K562 (cell line): Measurements from ENCODE around the gene ANKZF1. TPM values are rescaled to one million over a fixed set of nuclear protein-coding genes. Genes with fewer than 3 reads are reported as not detected.
"Not testable (repeated sequence)": the region's sequence is repeated elsewhere in the genome, so short reads cannot be mapped to it uniquely, and the experiment has no call there.

Experiments
- ATAC-seq: fragments of 200-7000 bp; cut with Tn5 transposase; 3 replicates; pipeline ENCODE4 v1.9.1; 2020; ENCODE audit warnings: moderate library complexity
- BruUV-seq: library from RNA; stranded (reverse); fragments of 400-500 nt; replicated peaks from 2 replicates; lab custom pipeline; 2021; lab: Mats Ljungman, UMichigan
- CTCF ChIA-PET: fragments of 300-600 bp; formaldehyde crosslinking; extraction: SDS; loops from one replicate; lab custom pipeline; 2021; ENCODE audit warnings: low intra/inter-chr PET ratio; lab: Yijun Ruan, JAX
- POLR2A ChIA-PET: fragments of 300-600, 350-650 bp; sonication (Branson Sonifier 250); formaldehyde crosslinking; extraction: SDS; loops from one replicate; lab custom pipeline; 2021; ENCODE audit warnings: antibody characterized with exemption, inconsistent platforms; lab: Yijun Ruan, JAX
- DNase-seq, 4 experiments: peaks; one replicate each; pipeline versions ENCODE4 v3.0.0 to v3.0.0-alpha.2; 2011 to 2018; ENCODE audit warnings: low spot score in 3 of 4, mixed read lengths in 3 of 4; ENCODE audit errors: extremely low read depth in 1 of 4
- FAIRE-seq: peaks from 2 replicates; lab custom pipeline; 2011; peaks lifted over from hg19 to GRCh38; lab: Jason Lieb, UNC
- H2AFZ ChIP-seq: 2 replicates; pipeline ENCODE4 v1.6.0; 2011; ENCODE audit warnings: low read depth, low read length, control low read depth, inconsistent platforms
- H3K27ac ChIP-seq: fragments of 200-600 bp; 3 replicates; pipeline ENCODE4 v1.8.0; 2011; ENCODE audit warnings: low read depth, mild to moderate bottlenecking, control low read depth, inconsistent platforms, low read length, moderate library complexity, mixed read lengths; ENCODE audit errors: extremely low read depth
- H3K27me3 ChIP-seq, 2 experiments: fragments of 300-600 bp in 1 of 2; 2 replicates in 1 of 2; 3 replicates in 1 of 2; pipeline versions ENCODE4 v1.6.0 to v1.8.0; 2011; ENCODE audit warnings: inconsistent platforms in 2 of 2, low read length in 2 of 2, mild to moderate bottlenecking in 1 of 2, mixed read lengths in 1 of 2, moderate library complexity in 1 of 2; ENCODE audit not compliant: control insufficient read depth in 2 of 2, insufficient read depth in 2 of 2
- H3K36me3 ChIP-seq: fragments of 300-600 bp; 3 replicates; pipeline ENCODE4 v1.8.0; 2011; ENCODE audit warnings: mild to moderate bottlenecking, low read length, inconsistent platforms; ENCODE audit not compliant: control insufficient read depth, insufficient read depth
- H3K4me1 ChIP-seq, 2 experiments: fragments of 200-600 bp in 1 of 2; replicated peaks in 1 of 2; 2 replicates in 1 of 2; 3 replicates in 1 of 2; pipeline versions ENCODE4 v1.5.1 to v1.8.0; 2011; ENCODE audit warnings: inconsistent platforms in 2 of 2, low read length in 2 of 2, mild to moderate bottlenecking in 1 of 2, mixed read lengths in 1 of 2, moderate library complexity in 1 of 2; ENCODE audit not compliant: control insufficient read depth in 2 of 2, insufficient read depth in 2 of 2
- H3K4me2 ChIP-seq: 2 replicates; pipeline ENCODE4 v1.6.1; 2011; ENCODE audit warnings: low read length, control low read depth, inconsistent platforms, mixed read lengths; ENCODE audit not compliant: insufficient read depth
- H3K4me3 ChIP-seq: fragments of 200-600 bp; sonication (generic), shearing (Covaris generic); 2 replicates; pipeline ENCODE4 v1.5.1; 2016; ENCODE audit warnings: control low read depth, inconsistent platforms
- H3K79me2 ChIP-seq: fragments of 200-600 bp; 3 replicates; pipeline ENCODE4 v1.8.0; 2011; ENCODE audit warnings: low read length, inconsistent platforms; ENCODE audit not compliant: control insufficient read depth, insufficient read depth
- H3K9ac ChIP-seq, 2 experiments: 2 replicates each; pipeline versions ENCODE4 v1.6.0 to v1.6.1; 2011; ENCODE audit warnings: low read depth in 2 of 2, low read length in 2 of 2, control low read depth in 1 of 2, inconsistent platforms in 1 of 2, mild to moderate bottlenecking in 1 of 2, mixed read lengths in 1 of 2; ENCODE audit not compliant: insufficient read depth in 1 of 2
- H3K9me1 ChIP-seq: one replicate; pipeline ENCODE4 v1.6.0; 2011; ENCODE audit warnings: inconsistent platforms, mild to moderate bottlenecking, low read length, moderate library complexity; ENCODE audit not compliant: control insufficient read depth, insufficient read depth
- H3K9me3 ChIP-seq: replicated peaks from 2 replicates; pipeline ENCODE4 v1.5.1; 2011; ENCODE audit warnings: low read depth, low read length, inconsistent platforms; ENCODE audit not compliant: control insufficient read depth, insufficient read depth
- H4K20me1 ChIP-seq: replicated peaks from 2 replicates; pipeline ENCODE4 v1.6.1; 2011; ENCODE audit warnings: low read length, inconsistent platforms, mixed read lengths; ENCODE audit not compliant: control insufficient read depth, insufficient read depth
- ZNF76 ChIP-seq: fragments of 250-450 bp; sonication (Bioruptor Pico); IDR thresholded peaks from 2 replicates; pipeline ENCODE4 v1.4.0; 2020; ENCODE audit warnings: mild to moderate bottlenecking, moderate library complexity, borderline replicate concordance
- WGBS: fragments of 100-300 bp; shearing (Covaris generic); methylation state at CpG from one replicate; pipeline ENCODE4 v1.1.6; 2016; ENCODE audit warnings: low coverage, mixed read lengths; ENCODE audit not compliant: insufficient coverage; ENCODE audit errors: missing lambda C conversion rate; 5-methylcytosine and 5-hydroxymethylcytosine counted together
- in situ Hi-C: fragments of 300-500 bp; cut with MboI; formaldehyde crosslinking; loops from 4 replicates; pipeline ENCODE4 v1.15.0; 2018; ENCODE audit warnings: inconsistent platforms, mixed read lengths
- intact Hi-C: fragments of 100-400 bp; cut with micrococcal nuclease; formaldehyde crosslinking; loops from 2 replicates; pipeline ENCODE4 v1.14.2; 2022
- polyA plus RNA-seq, 8 experiments: library from polyadenylated mRNA; depleted of rRNA in 4 of 8; stranded (reverse) in 5 of 8; unstranded in 3 of 8; fragments of >200 nt; fragmentation: Nextera tagmentation in 2 of 8; fragmentation: Illumina TruSeq in 1 of 8; extraction: Ambion mirVana in 2 of 8; extraction: Trizol in 1 of 8; gene quantifications; 2 replicates each; pipeline versions ENCODE4 v1.2.1 to v1.2.3, GENCODE V29; 2011 to 2014; ENCODE audit warnings: inconsistent platforms in 1 of 8, missing spikeins in 1 of 8
- total RNA-seq, 7 experiments: library from RNA; depleted of rRNA in 6 of 7; stranded (reverse); fragments of >200 nt in 6 of 7; fragmentation: Illumina TruSeq in 2 of 7; extraction: Trizol in 2 of 7; gene quantifications; 2 replicates each; pipeline versions ENCODE4 v1.2.1 to v1.2.3, GENCODE V29; 2011 to 2021; ENCODE audit warnings: low replicate concordance in 1 of 7

ANKZF1 gene
- total and polyA plus RNA-seq, 9 of the 15 experiments (the other 6 are each of a cell fraction or from before 2014, with no cell fraction given): 3.1 to 60.6 (median 31.0) TPM

- no peak for TF ChIP-seq ZNF76
Observed at GRCh38 chr2:219254590-219255201, 25.1 kb downstream of the ANKZF1 start (continued).

- ATAC-seq, H3K4me3 ChIP-seq, DNase-seq, intact Hi-C loops, H2AFZ ChIP-seq, H4K20me1 ChIP-seq, H3K36me3 ChIP-seq, H3K9ac ChIP-seq, CTCF ChIA-PET, H3K9me1 ChIP-seq, H3K9me3 ChIP-seq, H3K4me2 ChIP-seq, BruUV-seq, in situ Hi-C loops, H3K79me2 ChIP-seq, H3K27me3 ChIP-seq, FAIRE-seq, H3K27ac ChIP-seq: not testable (repeated sequence)
- H3K4me1 ChIP-seq: peaks cover 7 to 16% of the 10 kb centered on the region in 2 experiments; a peak in 4 of 5 replicates
- 61% methylated on average over 10 of the region's 10 CpGs for WGBS
- POLR2A ChIA-PET: interaction anchor here (1.2 kb wide), 1 partner anchor 14 kb away, joined by 7 read pairs; the partner anchor contains the start of genes GLB1L and STK16
Observed at GRCh38 chr2:219258942-219259341, 29.3 kb downstream of the ANKZF1 start.
